ENCODE measurements around the gene ATP1B1.

- TF ChIP-seq SMAD4 (CRISPR knock-in tag; IDR thresholded peaks at IDR 0.05) (no peak), RELA (CRISPR knock-in tag; IDR thresholded peaks at IDR 0.05; ENCODE audit: borderline replicate concordance) (no peak), MAX (CRISPR knock-in tag; IDR thresholded peaks at IDR 0.05) (no peak), ZSCAN18 (CRISPR knock-in tag; IDR thresholded peaks at IDR 0.05) (no peak), TEAD4 (CRISPR knock-in tag; IDR thresholded peaks at IDR 0.05) (no peak)
Observed at GRCh38 chr1:169133228-169133576, 26.7 kb downstream of the ATP1B1 start.

Measured in WTC11 (cell line).